NK-92 (cell line): ENCODE data around the gene HOXA13.

ENCODE experiments used
- DNase-seq: peaks from one replicate; lab custom pipeline; 2025; ENCODE audit not compliant: unreplicated experiment; lab: John Stamatoyannopoulos, UW

HOXA13 gene

GRCh38 chr7:27182285-27182841 lies 17.5 kb downstream of the HOXA13 start:
- no peak for DNase-seq

GRCh38 chr7:27181795-27182275 lies 18.1 kb downstream of the HOXA13 start:
- no peak for DNase-seq

- no peak for DNase-seq
Observed at GRCh38 chr7:27180431-27181420, 19.2 kb downstream of the HOXA13 start.

GRCh38 chr7:27179503-27180430 lies 20.1 kb downstream of the HOXA13 start:
- no peak for DNase-seq

GRCh38 chr7:27179030-27179429 lies 20.9 kb downstream of the HOXA13 start:
- DNase-seq = no peak

DNA sequence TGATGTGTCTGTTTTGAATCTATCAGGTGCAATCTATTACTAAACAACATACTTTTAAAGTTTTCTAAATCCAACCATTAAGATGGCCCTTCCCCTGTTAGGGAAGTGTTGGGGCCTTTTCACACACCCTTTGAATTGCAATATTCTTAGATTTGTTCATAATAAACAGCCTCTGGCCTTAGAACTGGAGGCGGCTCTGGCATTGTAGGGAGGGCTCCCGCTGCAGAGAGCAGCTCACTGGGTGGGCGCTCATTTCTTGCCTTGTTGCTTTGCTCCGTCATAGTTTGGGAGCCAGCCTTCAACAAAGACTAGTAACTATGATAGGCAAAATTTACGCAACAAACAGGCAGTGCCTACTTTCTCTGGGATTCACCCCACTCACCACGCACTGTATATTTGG lies 21.5 kb downstream of the HOXA13 start:
- DNase-seq = no peak

DNA sequence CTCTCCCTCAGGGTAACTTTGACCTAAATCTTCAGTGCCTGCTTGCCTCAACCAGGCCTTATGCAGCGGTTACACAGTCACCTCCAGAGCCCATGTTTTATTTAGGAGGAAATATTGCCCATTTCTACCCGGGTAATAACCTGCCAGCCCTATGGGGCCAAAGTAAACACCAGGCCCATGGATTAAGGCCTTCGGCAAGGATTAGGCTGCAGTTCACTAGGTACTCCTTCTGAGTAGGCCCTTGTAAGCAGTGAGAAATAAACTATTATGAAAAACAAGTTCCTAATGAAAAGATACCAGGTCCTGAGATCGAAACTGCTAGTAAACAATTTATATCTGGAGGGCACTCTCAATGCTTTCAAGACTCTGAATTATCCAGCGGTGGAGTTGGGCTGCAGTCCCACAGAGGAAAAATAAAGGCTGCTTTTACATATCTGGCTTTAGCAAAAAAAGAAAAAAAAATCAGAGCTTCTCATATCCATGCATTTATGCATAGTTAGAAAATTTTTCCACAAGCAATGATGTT lies 22.0 kb downstream of the HOXA13 start:
- no peak for DNase-seq

DNA sequence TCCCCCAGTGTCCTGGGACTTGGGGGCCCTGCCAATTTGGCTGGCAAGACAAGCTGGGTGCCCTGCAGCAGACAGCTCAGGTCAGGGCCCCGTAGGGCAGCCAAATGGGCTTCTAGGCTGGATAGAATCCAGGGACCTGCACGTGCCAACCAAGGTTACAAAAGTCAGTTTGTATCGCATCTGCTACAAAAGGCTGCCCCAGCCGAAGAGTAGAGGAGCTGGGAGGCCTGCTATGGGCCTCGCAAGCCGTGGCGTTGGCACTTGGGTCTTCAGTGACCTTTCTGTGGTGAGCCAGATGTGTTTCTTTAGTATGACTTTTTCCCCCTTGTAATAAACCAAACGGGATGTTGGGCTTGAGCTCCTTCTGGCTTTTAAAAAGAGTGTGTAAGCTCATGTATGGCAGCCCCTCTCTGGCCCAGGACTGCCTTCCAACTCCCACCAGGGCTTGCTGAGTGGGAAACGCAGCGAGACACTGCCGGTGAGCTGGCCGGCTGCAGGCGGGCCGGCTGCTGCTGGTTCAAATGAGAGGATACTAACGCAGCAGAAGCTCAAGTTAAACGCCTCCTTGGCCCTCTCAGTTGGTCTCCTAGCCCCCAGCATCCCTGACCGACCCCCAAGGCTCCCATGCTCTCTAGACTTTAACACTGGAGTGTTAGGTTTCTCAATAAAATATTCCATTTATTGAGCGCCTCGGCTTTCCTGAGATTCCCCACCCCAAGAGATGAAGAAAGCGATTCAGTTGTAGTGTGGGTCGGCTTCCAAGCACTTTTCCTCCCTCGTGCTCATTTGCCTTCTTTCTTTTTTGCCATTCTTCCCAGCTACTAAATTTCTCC lies 22.7 kb downstream of the HOXA13 start:
- DNase-seq = no peak

- DNase-seq = no peak
Observed at GRCh38 chr7:27176524-27176845, 23.4 kb downstream of the HOXA13 start.

GRCh38 chr7:27175626-27176523 lies 24.0 kb downstream of the HOXA13 start:
- DNase-seq = no peak

DNA sequence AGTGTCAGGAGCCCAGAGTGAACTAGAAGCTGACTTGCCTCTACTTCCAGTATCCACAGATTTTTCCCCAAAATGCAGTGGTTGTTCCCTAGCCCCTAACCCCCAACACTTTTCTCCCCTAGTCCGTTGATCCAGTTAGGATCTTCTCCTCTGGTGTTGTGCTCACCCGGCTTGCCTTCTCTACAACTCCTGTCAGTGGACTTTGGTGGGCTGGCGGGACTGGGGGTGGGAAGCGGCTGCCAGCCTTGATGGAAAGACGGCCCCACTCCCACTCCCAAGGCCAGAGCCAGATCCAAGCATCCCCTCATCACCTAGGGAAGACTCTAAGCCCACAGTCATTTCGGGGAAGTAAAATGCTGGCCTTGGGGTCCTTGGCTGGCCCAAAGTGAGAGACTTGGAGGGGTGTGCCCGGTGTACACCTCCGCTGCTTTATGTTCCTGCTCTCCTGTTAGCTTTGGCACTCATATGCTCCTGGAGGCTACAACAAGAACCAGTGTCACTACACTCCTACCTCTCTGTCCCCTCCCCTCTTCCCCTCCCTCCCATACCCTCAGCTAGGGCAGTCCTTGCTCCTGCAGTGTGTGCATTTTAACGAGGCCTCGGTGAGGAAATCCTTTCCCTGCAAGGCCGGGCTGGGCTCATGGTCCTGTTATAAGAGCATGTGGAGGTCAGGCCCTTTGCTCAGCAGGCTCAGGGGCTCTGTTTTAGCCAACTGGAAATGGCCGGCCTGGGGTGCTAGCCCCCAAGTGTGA lies 24.8 kb downstream of the HOXA13 start:
- DNase-seq = no peak

DNA sequence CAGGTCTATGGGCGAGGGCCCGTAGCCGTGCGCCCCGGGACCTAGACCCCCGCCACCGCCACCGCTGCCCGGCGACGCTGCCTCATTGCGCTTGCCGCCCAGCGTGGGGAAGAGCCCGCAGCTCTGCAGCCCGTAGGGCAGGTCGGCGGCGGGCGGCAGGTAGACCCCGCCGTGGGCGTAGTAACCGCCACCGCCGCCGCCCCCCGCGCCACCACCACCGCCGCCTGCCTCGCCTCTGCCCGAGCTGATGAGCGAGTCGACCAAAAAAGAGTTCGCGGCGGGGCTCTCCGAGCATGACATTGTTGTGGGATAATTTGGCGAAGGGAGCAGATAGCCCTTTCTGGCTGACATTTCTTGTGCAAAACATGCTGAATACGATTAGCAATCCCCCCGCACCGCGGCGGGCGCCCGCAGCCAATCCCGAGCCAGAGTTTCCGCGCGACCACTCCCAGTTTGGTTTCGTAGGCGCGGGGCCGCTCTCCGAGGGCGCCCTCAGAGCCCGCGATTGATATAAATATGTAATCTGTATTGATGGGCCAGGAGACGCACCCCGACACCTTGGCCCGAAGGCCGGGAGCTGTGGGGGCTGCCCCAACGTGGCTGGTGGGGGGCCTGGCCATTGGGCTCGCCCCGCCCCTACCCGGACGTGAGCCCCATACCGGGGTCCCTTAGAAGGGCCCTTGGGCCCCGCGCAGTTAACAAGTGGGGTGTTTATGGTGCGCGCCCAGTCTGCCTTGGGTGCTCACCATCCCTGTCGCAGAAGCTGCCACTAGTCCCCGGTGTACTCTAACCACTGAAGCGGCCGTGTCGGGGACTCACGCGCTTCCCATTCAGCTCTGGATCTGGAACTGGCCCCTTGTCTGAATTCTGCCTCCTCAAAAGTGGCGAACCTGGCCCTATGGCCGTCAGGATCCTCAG lies 25.7 kb downstream of the HOXA13 start, which contains the start of gene HOXA10:
TSS of gene HOXA10 (minus strand) at position 365 of the 918 bp plus-strand sequence. CDS start at position 351, 14 bp downstream.
- DNase-seq = no peak

GRCh38 chr7:27173511-27173955 lies 26.4 kb downstream of the HOXA13 start:
- no peak for DNase-seq

GRCh38 chr7:27172823-27173510 lies 26.9 kb downstream of the HOXA13 start:
- DNase-seq = no peak

- DNase-seq = no peak
Observed at GRCh38 chr7:27172315-27172774, 27.5 kb downstream of the HOXA13 start.

GRCh38 chr7:27171637-27172314 lies 28.1 kb downstream of the HOXA13 start:
- DNase-seq = no peak
